Activated CD4-positive, alpha-beta T cell treated with anti-CD3 and anti-CD28 coated beads for 36 hours (primary cell): ENCODE measurements around the gene PLA2G4E. TPM values are rescaled to one million over a fixed set of nuclear protein-coding genes. Genes with fewer than 3 reads are reported as not detected.

Experiments
- ATAC-seq: fragments of 200-7000 bp; cut with Tn5 transposase; one replicate; pipeline ENCODE4 v1.10.0; 2021; ENCODE audit warnings: mild to moderate bottlenecking, moderate library complexity
- CTCF ChIA-PET: fragments of 350-600 bp; sonication (Branson Sonifier 250); formaldehyde crosslinking; loops from one replicate; lab custom pipeline; 2021; ENCODE audit warnings: antibody characterized with exemption; lab: Charles Lee
- POLR2A ChIA-PET: fragments of 350-600 bp; sonication (Branson Sonifier 250); formaldehyde crosslinking; loops from one replicate; lab custom pipeline; 2021; ENCODE audit warnings: antibody characterized with exemption, inconsistent platforms; lab: Charles Lee
- DNase-seq: peaks from one replicate; pipeline ENCODE4 v3.0.0-alpha.2; 2020
- H3K27ac Mint-ChIP-seq: one replicate; pipeline ENCODE4 v1.8.0; 2021; ENCODE audit warnings: mixed read lengths
- H3K27me3 Mint-ChIP-seq: one replicate; pipeline ENCODE4 v1.8.0; 2021; ENCODE audit warnings: mixed read lengths
- H3K36me3 Mint-ChIP-seq: one replicate; pipeline ENCODE4 v1.8.0; 2021; ENCODE audit warnings: low read depth, mixed read lengths
- H3K4me1 Mint-ChIP-seq: one replicate; pipeline ENCODE4 v1.8.0; 2021; ENCODE audit warnings: mixed read lengths
- H3K4me3 Mint-ChIP-seq: one replicate; pipeline ENCODE4 v1.8.0; 2021; ENCODE audit warnings: mild to moderate bottlenecking, moderate library complexity, mixed read lengths
- H3K9me3 Mint-ChIP-seq: one replicate; pipeline ENCODE4 v1.8.0; 2021; ENCODE audit warnings: low read depth, mixed read lengths
- intact Hi-C, 2 experiments: fragments of 100-400 bp; cut with DNase I in 1 of 2; cut with micrococcal nuclease in 1 of 2; formaldehyde crosslinking; loops; one replicate each; pipeline versions ENCODE4 v1.14.2 to v1.15.1; 2022 to 2024; cut with DNase I, micrococcal nuclease
- total RNA-seq, 2 experiments: library from RNA; stranded (reverse); gene quantifications; one replicate each; pipeline ENCODE4 v1.2.3, GENCODE V29; 2021

The PLA2G4E gene
- total RNA-seq, 2 experiments from 2014 or later: not detected

- H3K4me1 Mint-ChIP-seq: peaks cover 22% of the 10 kb centered on the region
- ChIA-PET CTCF (interaction anchor here (0.8 kb wide), 1 partner anchor 118 kb away, joined by 5 read pairs; no protein-coding TSS in a partner anchor), POLR2A (no interaction called here)
- intact Hi-C loops: no loop called here
- H3K9me3 Mint-ChIP-seq: no peaks in the 10 kb centered on the region
- ATAC-seq (no peak), DNase-seq (no peak)
- H3K36me3 Mint-ChIP-seq: peaks cover 24% of the 10 kb centered on the region
- no peak overlapping the region for H3K27ac Mint-ChIP-seq
- no peaks in the 10 kb centered on the region for H3K27me3 Mint-ChIP-seq
- no peak overlapping the region for H3K4me3 Mint-ChIP-seq
These were observed 77.1 kb downstream of the PLA2G4E start for GRCh38 chr15:41943543-41944312.

GRCh38 chr15:41942886-41943285 lies 78.0 kb downstream of the PLA2G4E start:
- Mint-ChIP-seq H3K4me3 (no peak overlapping the region), H3K27me3 (no peaks in the 10 kb centered on the region), H3K27ac (no peak overlapping the region), H3K9me3 (no peaks in the 10 kb centered on the region), H3K36me3 (peaks cover 25% of the 10 kb centered on the region), H3K4me1 (peaks cover 30% of the 10 kb centered on the region)
- CTCF ChIA-PET: interaction anchor here (0.8 kb wide), 1 partner anchor 119 kb away, joined by 5 read pairs; no protein-coding TSS in a partner anchor
- ATAC-seq (no peak), DNase-seq (no peak)
- intact Hi-C loops: no loop called here
- POLR2A ChIA-PET: no interaction called here

GRCh38 chr15:41941644-41942415 lies 79.0 kb downstream of the PLA2G4E start:
- ATAC-seq (no peak), DNase-seq (no peak)
- Mint-ChIP-seq H3K4me3 (no peak overlapping the region), H3K4me1 (peaks cover 41% of the 10 kb centered on the region), H3K36me3 (peaks cover 29% of the 10 kb centered on the region), H3K27me3 (no peaks in the 10 kb centered on the region), H3K27ac (no peak overlapping the region), H3K9me3 (no peaks in the 10 kb centered on the region)
- ChIA-PET POLR2A (interaction anchor here (1.4 kb wide), 1 partner anchor 24 kb away, joined by 3 read pairs; no protein-coding TSS in a partner anchor), CTCF (interaction anchor here (1.0 kb wide), 1 partner anchor 26 kb away, joined by 5 read pairs; no protein-coding TSS in a partner anchor)
- intact Hi-C loops: no loop called here

- ATAC-seq: peak; percentile 75
- Mint-ChIP-seq H3K9me3 (no peaks in the 10 kb centered on the region), H3K27ac (peak overlapping the region; percentile 89), H3K4me1 (peaks cover 55% of the 10 kb centered on the region), H3K36me3 (peaks cover 38% of the 10 kb centered on the region), H3K27me3 (no peaks in the 10 kb centered on the region), H3K4me3 (no peak overlapping the region)
- intact Hi-C loops: loop anchor here in 1 of 2 experiments (1.0 kb wide), 1 partner anchor 112 kb away; the partner anchor contains the start of gene JMJD7
- CTCF ChIA-PET: interaction anchor here (0.6 to 1.0 kb wide), 8 partner anchors 14 to 173 kb away, joined by 3 to 5 read pairs (median 3); no protein-coding TSS in a partner anchor
- POLR2A ChIA-PET: interaction anchor here (0.5 to 1.4 kb wide), 5 partner anchors 9 to 166 kb away, joined by 3 to 14 read pairs (median 3); partner anchors contain the start of gene MAPKBP1
- peak; percentile 83 for DNase-seq
These were observed 80.4 kb downstream of the PLA2G4E start for GRCh38 chr15:41940441-41940857.

- POLR2A ChIA-PET: interaction anchor here (0.5 to 1.4 kb wide), 3 partner anchors 9 to 30 kb away, joined by 3 to 14 read pairs (median 5); no protein-coding TSS in a partner anchor
- intact Hi-C loops: loop anchor here in 1 of 2 experiments (1.0 to 5.0 kb wide), 2 partner anchors 112 to 248 kb away; partner anchors contain the start of gene JMJD7
- Mint-ChIP-seq H3K4me1 (peaks cover 59% of the 10 kb centered on the region), H3K27me3 (no peaks in the 10 kb centered on the region), H3K36me3 (peaks cover 35% of the 10 kb centered on the region), H3K4me3 (no peak overlapping the region), H3K27ac (peak overlapping the region; percentile 86), H3K9me3 (no peaks in the 10 kb centered on the region)
- ATAC-seq (no peak), DNase-seq (no peak)
- CTCF ChIA-PET: interaction anchor here (0.6 to 1.0 kb wide), 4 partner anchors 13 to 112 kb away, joined by 3 to 4 read pairs (median 3); no protein-coding TSS in a partner anchor
These were observed 80.9 kb downstream of the PLA2G4E start for GRCh38 chr15:41939986-41940385.

GRCh38 chr15:41937568-41937923 lies 83.3 kb downstream of the PLA2G4E start:
- DNase-seq (no peak), ATAC-seq (no peak)
- Mint-ChIP-seq H3K27me3 (no peaks in the 10 kb centered on the region), H3K9me3 (no peaks in the 10 kb centered on the region), H3K36me3 (peaks cover 36% of the 10 kb centered on the region), H3K27ac (peak overlapping the region; percentile 100), H3K4me3 (peak overlapping the region; percentile 60), H3K4me1 (peaks cover 75% of the 10 kb centered on the region)
- ChIA-PET POLR2A (interaction anchor here (0.5 to 4.6 kb wide), 3 partner anchors 16 to 33 kb away, joined by 3 to 68 read pairs (median 5); partner anchors contain the start of gene EHD4), CTCF (interaction anchor here (0.6 to 5.0 kb wide), 4 partner anchors 21 to 252 kb away, joined by 3 to 43 read pairs (median 4); no protein-coding TSS in a partner anchor)
- intact Hi-C loops: loop anchor here in 1 of 2 experiments (1.0 to 5.0 kb wide), 5 partner anchors 43 to 445 kb away; partner anchors contain the start of genes ITPKA, MAPKBP1 and SPTBN5

GRCh38 chr15:41936649-41937567 lies 83.9 kb downstream of the PLA2G4E start:
- peak; percentile 91 for DNase-seq
- ATAC-seq: peak; percentile 62
- Mint-ChIP-seq H3K4me1 (peaks cover 74% of the 10 kb centered on the region), H3K27me3 (no peaks in the 10 kb centered on the region), H3K27ac (peak overlapping the region; percentile 100), H3K36me3 (peaks cover 34% of the 10 kb centered on the region), H3K4me3 (peak overlapping the region; percentile 60), H3K9me3 (no peaks in the 10 kb centered on the region)
- intact Hi-C loops: loop anchor here (1.0 to 5.0 kb wide), 7 partner anchors 34 to 444 kb away; partner anchors contain the start of genes MAPKBP1 (in 2 of the 2), ITPKA (in 1 of the 2), JMJD7 (in 1 of the 2) and SPTBN5 (in 1 of the 2)
- POLR2A ChIA-PET: interaction anchor here (0.6 to 4.6 kb wide), 5 partner anchors 14 to 1035 kb away, joined by 3 to 68 read pairs (median 5); partner anchors contain the start of gene EHD4
- CTCF ChIA-PET: interaction anchor here (0.6 to 5.0 kb wide), 7 partner anchors 20 to 603 kb away, joined by 3 to 43 read pairs (median 3); no protein-coding TSS in a partner anchor

- peaks cover 31% of the 10 kb centered on the region for H3K36me3 Mint-ChIP-seq
- no peak for ATAC-seq
These were observed 84.7 kb downstream of the PLA2G4E start for GRCh38 chr15:41936155-41936554.

GRCh38 chr15:41935566-41936020 lies 85.2 kb downstream of the PLA2G4E start:
- peak overlapping the region; percentile 100 for H3K27ac Mint-ChIP-seq
- DNase-seq (peak; percentile 55), ATAC-seq (peak; percentile 3)
- intact Hi-C loops: loop anchor here (1.0 to 5.0 kb wide), 7 partner anchors 36 to 443 kb away; partner anchors contain the start of genes ITPKA (in 1 of the 2), JMJD7 (in 1 of the 2), MAPKBP1 (in 1 of the 2) and SPTBN5 (in 1 of the 2)
- peak overlapping the region; percentile 60 for H3K4me3 Mint-ChIP-seq
- CTCF ChIA-PET: interaction anchor here (0.6 to 5.0 kb wide), 8 partner anchors 20 to 281 kb away, joined by 3 to 43 read pairs (median 4); partner anchors contain the start of genes EHD4 and MAPKBP1
- POLR2A ChIA-PET: interaction anchor here (0.6 to 4.6 kb wide), 2 partner anchors 35 to 244 kb away, joined by 3 to 68 read pairs; partner anchors contain the start of gene EHD4
- H3K9me3 Mint-ChIP-seq: no peaks in the 10 kb centered on the region
- peaks cover 25% of the 10 kb centered on the region for H3K36me3 Mint-ChIP-seq
- H3K4me1 Mint-ChIP-seq: peaks cover 66% of the 10 kb centered on the region
- no peaks in the 10 kb centered on the region for H3K27me3 Mint-ChIP-seq

More at GRCh38 chr15:41936155-41936554, 84.7 kb downstream of the PLA2G4E start:
- H3K4me1 Mint-ChIP-seq: peaks cover 71% of the 10 kb centered on the region
- POLR2A ChIA-PET: interaction anchor here (0.6 to 4.6 kb wide), 4 partner anchors 14 to 245 kb away, joined by 3 to 68 read pairs (median 4); partner anchors contain the start of gene EHD4
- no peaks in the 10 kb centered on the region for H3K9me3 Mint-ChIP-seq
- H3K27ac Mint-ChIP-seq: peak overlapping the region; percentile 100
- intact Hi-C loops: loop anchor here (1.0 to 5.0 kb wide), 7 partner anchors 35 to 443 kb away; partner anchors contain the start of genes ITPKA (in 1 of the 2), JMJD7 (in 1 of the 2), MAPKBP1 (in 1 of the 2) and SPTBN5 (in 1 of the 2)
- CTCF ChIA-PET: interaction anchor here (0.6 to 5.0 kb wide), 8 partner anchors 31 to 603 kb away, joined by 3 to 43 read pairs (median 4); partner anchors contain the start of gene EHD4
- H3K4me3 Mint-ChIP-seq: peak overlapping the region; percentile 60
- peak; percentile 43 for DNase-seq
- no peaks in the 10 kb centered on the region for H3K27me3 Mint-ChIP-seq
